Endothelial cell of umbilical vein (primary cell): ENCODE measurements around the gene MT1M. TPM values are rescaled to one million over a fixed set of nuclear protein-coding genes. Genes with fewer than 3 reads are reported as not detected.

Experiments
- BruUV-seq: library from RNA; stranded (reverse); fragments of 400-500 nt; replicated peaks from 2 replicates; lab custom pipeline; 2021; lab: Mats Ljungman, UMichigan
- CTCF ChIA-PET: fragments of 300-600, 350-600 bp; sonication (Branson Sonifier 250); formaldehyde crosslinking; loops from one replicate; lab custom pipeline; 2021; ENCODE audit warnings: antibody characterized with exemption, inconsistent platforms; lab: Charles Lee
- POLR2A ChIA-PET: fragments of 300-600, 350-600 bp; sonication (Branson Sonifier 250); formaldehyde crosslinking; loops from one replicate; lab custom pipeline; 2021; ENCODE audit warnings: antibody characterized with exemption, inconsistent platforms; lab: Charles Lee
- DNase-seq: peaks from one replicate; pipeline ENCODE4 v3.0.0-alpha.2; 2011; ENCODE audit warnings: low read depth, low spot score
- FAIRE-seq: peaks from 2 replicates; lab custom pipeline; 2011; peaks lifted over from hg19 to GRCh38; lab: Jason Lieb, UNC
- H2AFZ ChIP-seq: 2 replicates; pipeline ENCODE4 v1.6.0; 2012; ENCODE audit warnings: low read depth, low read length, control low read depth, inconsistent platforms
- H3K27ac ChIP-seq: 2 replicates; pipeline ENCODE4 v1.5.1; 2011; ENCODE audit warnings: low read depth, mild to moderate bottlenecking, control low read depth, low read length, moderate library complexity; ENCODE audit not compliant: insufficient read depth
- H3K27me3 ChIP-seq, 2 experiments: 2 replicates each; pipeline versions ENCODE4 v1.6.0 to v1.6.1; 2011; ENCODE audit warnings: low read length in 2 of 2, mixed read lengths in 1 of 2; ENCODE audit not compliant: control insufficient read depth in 2 of 2, insufficient read depth in 2 of 2
- H3K36me3 ChIP-seq, 2 experiments: 2 replicates in 1 of 2; 3 replicates in 1 of 2; pipeline ENCODE4 v1.5.1; 2011; ENCODE audit warnings: low read length in 2 of 2, mild to moderate bottlenecking in 1 of 2, moderate library complexity in 1 of 2; ENCODE audit not compliant: control insufficient read depth in 2 of 2, insufficient read depth in 2 of 2; ENCODE audit errors: extremely low read depth in 1 of 2
- H3K4me1 ChIP-seq: 3 replicates; pipeline ENCODE4 v1.5.1; 2011; ENCODE audit warnings: mild to moderate bottlenecking, low read length; ENCODE audit not compliant: control insufficient read depth, insufficient read depth; ENCODE audit errors: extremely low read depth
- H3K4me2 ChIP-seq: 2 replicates; pipeline ENCODE4 v1.6.1; 2011; ENCODE audit warnings: low read length, control low read depth, mixed read lengths; ENCODE audit not compliant: insufficient read depth
- H3K4me3 ChIP-seq, 3 experiments: fragments of 200-600 bp in 1 of 3; sonication (generic), shearing (Covaris generic) in 1 of 3; replicated peaks in 1 of 3; 2 replicates each; pipeline ENCODE4 v1.5.1; 2011 to 2016; ENCODE audit warnings: control low read depth in 3 of 3, low read length in 3 of 3, mild to moderate bottlenecking in 2 of 3, inconsistent platforms in 1 of 3, low read depth in 1 of 3, moderate library complexity in 1 of 3; ENCODE audit not compliant: insufficient read depth in 1 of 3
- H3K79me2 ChIP-seq: 2 replicates; pipeline ENCODE4 v1.6.0; 2012; ENCODE audit warnings: low read length, inconsistent platforms; ENCODE audit not compliant: control insufficient read depth, insufficient read depth
- H3K9ac ChIP-seq: replicated peaks from 2 replicates; pipeline ENCODE3; 2011; ENCODE audit warnings: low read length, control low read depth; ENCODE audit not compliant: insufficient read depth; ENCODE audit errors: extremely low read depth
- H3K9me1 ChIP-seq: replicated peaks from 3 replicates; pipeline ENCODE4 v1.6.0; 2011; ENCODE audit warnings: mild to moderate bottlenecking, low read length; ENCODE audit not compliant: control insufficient read depth, insufficient read depth; ENCODE audit errors: extremely low read depth
- H3K9me3 ChIP-seq: replicated peaks from 2 replicates; pipeline ENCODE4 v1.5.1; 2012; ENCODE audit warnings: low read length, inconsistent platforms; ENCODE audit not compliant: control insufficient read depth, insufficient read depth
- H4K20me1 ChIP-seq: replicated peaks from 2 replicates; pipeline ENCODE3; 2011; ENCODE audit warnings: mild to moderate bottlenecking, low read length; ENCODE audit not compliant: control insufficient read depth, insufficient read depth; ENCODE audit errors: extremely low read depth
- EZH2 ChIP-seq: IDR thresholded peaks from 2 replicates; pipeline ENCODE4 v1.6.1; 2012; ENCODE audit warnings: borderline replicate concordance, low read depth, mild to moderate bottlenecking, moderate library complexity, low read length, inconsistent platforms; ENCODE audit not compliant: severe bottlenecking
- FOS ChIP-seq: IDR thresholded peaks from 2 replicates; pipeline ENCODE4 v1.6.1; 2011; ENCODE audit warnings: mild to moderate bottlenecking, low read length, moderate library complexity, borderline replicate concordance; ENCODE audit not compliant: insufficient read depth
- GATA2 ChIP-seq: IDR thresholded peaks from 2 replicates; pipeline ENCODE4 v1.7.0; 2011; ENCODE audit warnings: low read depth, mild to moderate bottlenecking, moderate library complexity, mixed read lengths, low read length; ENCODE audit not compliant: insufficient read length, insufficient read depth
- JUN ChIP-seq: IDR thresholded peaks from 2 replicates; pipeline ENCODE4 v1.6.1; 2011; ENCODE audit warnings: borderline replicate concordance, low read depth; ENCODE audit not compliant: insufficient read length, insufficient read depth
- MAX ChIP-seq: IDR thresholded peaks from 2 replicates; pipeline ENCODE4 v1.6.1; 2011; ENCODE audit not compliant: insufficient read depth, insufficient read length
- MYC ChIP-seq: IDR thresholded peaks from one replicate; pipeline ENCODE4 v1.6.1; 2011; ENCODE audit warnings: mild to moderate bottlenecking, low read depth, low read length
- POLR2A ChIP-seq: IDR thresholded peaks from 2 replicates; pipeline ENCODE4 v1.6.1; 2012; ENCODE audit warnings: low read depth, mild to moderate bottlenecking, control low read depth, low read length
- dilution Hi-C: fragments of 300-500 bp; cut with MboI; formaldehyde crosslinking; loops from one replicate; pipeline ENCODE4 v1.15.0; 2019; ENCODE audit warnings: low sequenced_read_pairs; ENCODE audit not compliant: extremely low pct_ligation_motif_present
- intact Hi-C: fragments of 100-400 bp; cut with micrococcal nuclease; formaldehyde crosslinking; loops from one replicate; pipeline ENCODE4 v1.10.0; 2022
- polyA plus RNA-seq, 4 experiments: library from polyadenylated mRNA; depleted of rRNA in 3 of 4; stranded (reverse) in 3 of 4; unstranded in 1 of 4; fragments of >200 nt; gene quantifications; 2 replicates each; pipeline versions ENCODE4 v1.2.1 to v1.2.3, GENCODE V29; 2011 to 2012; ENCODE audit warnings: missing spikeins in 1 of 4
- total RNA-seq: library from RNA; stranded (reverse); gene quantifications from 2 replicates; pipeline ENCODE4 v1.2.3, GENCODE V29; 2021

MT1M gene
- total and polyA plus RNA-seq, 2 donors (not counting 3 experiments of a cell fraction or from before 2014, with no cell fraction given): 4.3 to 4.6 TPM

DNA sequence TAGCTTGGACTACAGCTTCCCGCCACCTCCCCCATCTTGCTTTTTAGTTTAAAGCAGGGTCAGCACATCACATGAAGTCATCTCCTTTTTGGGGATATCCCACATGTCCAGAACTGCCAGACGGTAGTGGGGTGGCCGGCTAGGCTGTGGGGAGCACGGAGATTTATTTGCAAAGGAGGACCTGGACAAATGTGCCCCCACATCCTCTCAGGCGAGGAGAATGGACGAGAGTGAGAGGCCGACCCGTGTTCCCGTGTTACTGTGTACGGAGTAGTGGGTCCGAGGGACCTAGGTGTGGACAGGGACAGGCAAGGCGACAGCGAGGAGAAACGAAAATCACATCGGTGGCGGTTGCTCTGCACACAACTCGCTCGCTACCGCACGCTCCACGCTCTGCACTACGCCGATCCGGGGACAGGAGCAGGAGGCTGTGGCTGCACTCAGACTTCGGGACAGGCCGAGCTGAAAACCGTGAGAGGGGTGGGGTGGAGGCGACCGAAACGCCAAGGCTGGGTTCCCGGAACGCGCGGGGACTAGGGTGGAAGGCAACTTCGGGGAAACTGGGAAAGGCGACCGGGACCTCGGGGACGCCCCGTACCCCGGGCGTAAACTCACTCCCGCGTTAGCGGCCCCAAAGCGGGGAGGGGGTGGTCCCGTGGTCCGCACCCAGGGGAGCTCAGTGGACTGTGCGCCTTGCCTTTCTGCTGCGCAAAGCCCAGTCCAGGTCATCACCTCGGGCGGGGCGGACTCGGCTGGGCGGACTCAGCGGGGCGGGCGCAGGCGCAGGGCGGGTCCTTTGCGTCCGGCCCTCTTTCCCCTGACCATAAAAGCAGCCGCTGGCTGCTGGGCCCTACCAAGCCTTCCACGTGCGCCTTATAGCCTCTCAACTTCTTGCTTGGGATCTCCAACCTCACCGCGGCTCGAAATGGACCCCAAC, 5.6 kb downstream of the MT1M start, which contains the start of gene MT1A:
MT1A (plus strand) TSS at position 853 of the 937 bp plus-strand sequence; CDS start at position 926, 73 bp downstream.
- Histone ChIP-seq H2AFZ (peak within 1 kb of the TSS; percentile 84), H3K4me3 (peak within 1 kb of the TSS in 2 of 3 experiments; percentile 38 to 48), H3K27ac (no peak within 1 kb of the TSS), H4K20me1 (no peaks in the 10 kb centered on the region), H3K36me3 (no peaks in the 10 kb centered on the region), H3K9me1 (no peaks in the 10 kb centered on the region), H3K9ac (no peak within 1 kb of the TSS), H3K4me2 (peak within 1 kb of the TSS; percentile 70), H3K79me2 (no peaks in the 10 kb centered on the region), H3K27me3 (peaks cover 34 to 44% of the 10 kb centered on the region in 2 experiments), H3K9me3 (no peaks in the 10 kb centered on the region), H3K4me1 (peaks cover 14% of the 10 kb centered on the region)
- dilution Hi-C loops (no loop called here), intact Hi-C loops (loop anchor here (2.0 kb wide), 1 partner anchor 45 kb away; the partner anchor contains the start of gene MT1X)
- CTCF ChIA-PET: interaction anchor here (1.0 to 1.3 kb wide), 5 partner anchors 15 to 63 kb away, joined by 3 to 5 read pairs (median 4); partner anchors contain the start of gene MT2A
- peak; percentile 28 for DNase-seq
- TF ChIP-seq EZH2: peak; percentile 61
- TF ChIP-seq MYC: no peak
- no peak for TF ChIP-seq FOS
- no peak for TF ChIP-seq MAX
- TF ChIP-seq POLR2A: peak; percentile 53
- no peak for TF ChIP-seq JUN
- TF ChIP-seq GATA2: no peak
- BruUV-seq: no TSS peak
- POLR2A ChIA-PET: interaction anchor here (1.1 kb wide), 1 partner anchor 12 kb away, joined by 4 read pairs; the partner anchor contains the start of gene MT1E
- FAIRE-seq: peak; percentile 85
